Testis (tissue), 2 donors: ENCODE data around the gene SNX13.

ENCODE experiments used
- POLR2A ChIP-seq: fragments of 450-650 bp; IDR thresholded peaks from one replicate; pipeline ENCODE4 v1.6.1; 2017; ENCODE audit warnings: antibody characterized with exemption, mild to moderate bottlenecking, moderate library complexity
- TF ChIP-seq, protein P1 (sequence below), 3 experiments: fragments of 450-650 bp in 2 of 3; fragments of 200-600 bp in 1 of 3; sonication (generic) in 1 of 3; IDR thresholded peaks; one replicate each; pipeline ENCODE4 v1.5.1; 2016 to 2019; ENCODE audit warnings: antibody characterized with exemption in 3 of 3, mild to moderate bottlenecking in 2 of 3, moderate library complexity in 1 of 3

DNA sequence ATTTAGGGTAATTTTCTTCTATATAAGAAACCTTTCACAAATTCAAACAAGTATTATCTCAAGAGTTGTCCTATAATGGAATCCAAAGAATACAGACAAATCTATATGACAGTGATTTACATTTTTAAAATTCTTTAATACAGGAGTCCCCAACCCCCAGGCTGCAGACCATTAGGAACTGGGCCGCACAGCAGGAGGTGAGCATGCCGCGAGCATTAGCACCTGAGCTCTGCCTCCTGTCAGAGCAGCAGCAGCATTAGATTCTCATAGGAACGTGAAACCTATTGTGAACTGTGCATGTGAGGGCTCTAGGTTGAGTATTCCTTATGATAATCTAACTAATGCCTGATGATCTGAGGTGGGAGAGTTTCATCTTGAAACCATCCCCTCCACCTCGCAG, 37.7 kb downstream of the SNX13 start:
- TF ChIP-seq, protein P1, sequence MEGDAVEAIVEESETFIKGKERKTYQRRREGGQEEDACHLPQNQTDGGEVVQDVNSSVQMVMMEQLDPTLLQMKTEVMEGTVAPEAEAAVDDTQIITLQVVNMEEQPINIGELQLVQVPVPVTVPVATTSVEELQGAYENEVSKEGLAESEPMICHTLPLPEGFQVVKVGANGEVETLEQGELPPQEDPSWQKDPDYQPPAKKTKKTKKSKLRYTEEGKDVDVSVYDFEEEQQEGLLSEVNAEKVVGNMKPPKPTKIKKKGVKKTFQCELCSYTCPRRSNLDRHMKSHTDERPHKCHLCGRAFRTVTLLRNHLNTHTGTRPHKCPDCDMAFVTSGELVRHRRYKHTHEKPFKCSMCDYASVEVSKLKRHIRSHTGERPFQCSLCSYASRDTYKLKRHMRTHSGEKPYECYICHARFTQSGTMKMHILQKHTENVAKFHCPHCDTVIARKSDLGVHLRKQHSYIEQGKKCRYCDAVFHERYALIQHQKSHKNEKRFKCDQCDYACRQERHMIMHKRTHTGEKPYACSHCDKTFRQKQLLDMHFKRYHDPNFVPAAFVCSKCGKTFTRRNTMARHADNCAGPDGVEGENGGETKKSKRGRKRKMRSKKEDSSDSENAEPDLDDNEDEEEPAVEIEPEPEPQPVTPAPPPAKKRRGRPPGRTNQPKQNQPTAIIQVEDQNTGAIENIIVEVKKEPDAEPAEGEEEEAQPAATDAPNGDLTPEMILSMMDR (IDR thresholded peaks at IDR 0.05) = no peak
- TF ChIP-seq POLR2A = no peak
